Measurements from ENCODE around the gene CELSR1. TPM values are rescaled to one million over a fixed set of nuclear protein-coding genes. Genes with fewer than 3 reads are reported as not detected.

CELSR1 gene
- total RNA-seq, 1 donor from 2014 or later: 16.0 TPM

DNA sequence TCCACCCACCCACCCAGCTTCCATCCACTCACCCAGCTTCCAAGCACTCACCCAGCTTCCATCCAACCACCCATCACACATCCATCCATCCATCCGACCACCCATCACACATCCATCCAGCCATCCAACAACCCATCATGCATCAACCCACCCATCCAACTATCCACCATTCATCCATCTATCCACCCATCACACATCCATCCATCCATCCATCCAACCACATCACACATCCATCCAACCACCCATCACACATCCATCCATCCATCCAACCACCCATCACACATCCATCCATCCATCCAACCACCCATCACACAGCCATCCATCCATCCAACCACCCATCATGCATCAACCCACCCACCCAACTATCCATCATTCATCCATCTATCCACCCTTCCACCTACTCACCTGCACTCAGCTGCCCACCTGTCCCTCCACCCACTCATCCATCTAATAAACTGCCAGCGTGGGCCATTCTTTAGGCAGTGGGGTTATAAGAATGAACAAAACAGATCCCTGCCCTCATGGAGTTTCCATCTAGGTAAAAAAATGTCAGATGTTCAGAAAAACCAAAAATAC, 88.2 kb downstream of the CELSR1 start:
- Mint-ChIP-seq H3K4me1 (ENCODE audit: unreplicated experiment) (peaks cover 41% of the 10 kb centered on the region), H3K36me3 (ENCODE audit: unreplicated experiment) (no peaks in the 10 kb centered on the region), H3K27me3 (ENCODE audit: unreplicated experiment) (no peaks in the 10 kb centered on the region), H3K9me3 (ENCODE audit: unreplicated experiment) (no peaks in the 10 kb centered on the region), H3K4me3 (ENCODE audit: unreplicated experiment) (no peak overlapping the region), H3K27ac (ENCODE audit: unreplicated experiment) (no peak overlapping the region)
- DNase-seq (ENCODE audit: extremely low spot score, unreplicated experiment): no peak
- TF ChIP-seq, protein P1, sequence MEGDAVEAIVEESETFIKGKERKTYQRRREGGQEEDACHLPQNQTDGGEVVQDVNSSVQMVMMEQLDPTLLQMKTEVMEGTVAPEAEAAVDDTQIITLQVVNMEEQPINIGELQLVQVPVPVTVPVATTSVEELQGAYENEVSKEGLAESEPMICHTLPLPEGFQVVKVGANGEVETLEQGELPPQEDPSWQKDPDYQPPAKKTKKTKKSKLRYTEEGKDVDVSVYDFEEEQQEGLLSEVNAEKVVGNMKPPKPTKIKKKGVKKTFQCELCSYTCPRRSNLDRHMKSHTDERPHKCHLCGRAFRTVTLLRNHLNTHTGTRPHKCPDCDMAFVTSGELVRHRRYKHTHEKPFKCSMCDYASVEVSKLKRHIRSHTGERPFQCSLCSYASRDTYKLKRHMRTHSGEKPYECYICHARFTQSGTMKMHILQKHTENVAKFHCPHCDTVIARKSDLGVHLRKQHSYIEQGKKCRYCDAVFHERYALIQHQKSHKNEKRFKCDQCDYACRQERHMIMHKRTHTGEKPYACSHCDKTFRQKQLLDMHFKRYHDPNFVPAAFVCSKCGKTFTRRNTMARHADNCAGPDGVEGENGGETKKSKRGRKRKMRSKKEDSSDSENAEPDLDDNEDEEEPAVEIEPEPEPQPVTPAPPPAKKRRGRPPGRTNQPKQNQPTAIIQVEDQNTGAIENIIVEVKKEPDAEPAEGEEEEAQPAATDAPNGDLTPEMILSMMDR (IDR thresholded peaks at IDR 0.05): no peak

- no peak for DNase-seq (ENCODE audit: extremely low spot score, unreplicated experiment)
- Mint-ChIP-seq H3K4me3 (ENCODE audit: unreplicated experiment) (no peak overlapping the region), H3K27ac (ENCODE audit: unreplicated experiment) (no peak overlapping the region), H3K4me1 (ENCODE audit: unreplicated experiment) (peaks cover 42% of the 10 kb centered on the region), H3K27me3 (ENCODE audit: unreplicated experiment) (no peaks in the 10 kb centered on the region), H3K36me3 (ENCODE audit: unreplicated experiment) (no peaks in the 10 kb centered on the region), H3K9me3 (ENCODE audit: unreplicated experiment) (no peaks in the 10 kb centered on the region)
- TF ChIP-seq, protein P1 (IDR thresholded peaks at IDR 0.05): no peak
Measured at GRCh38 chr22:46448333-46448732, 89.1 kb downstream of the CELSR1 start.

GRCh38 chr22:46447906-46448305, 89.5 kb downstream of the CELSR1 start:
- Mint-ChIP-seq H3K27ac (ENCODE audit: unreplicated experiment) (no peak overlapping the region), H3K9me3 (ENCODE audit: unreplicated experiment) (no peaks in the 10 kb centered on the region), H3K27me3 (ENCODE audit: unreplicated experiment) (no peaks in the 10 kb centered on the region), H3K4me1 (ENCODE audit: unreplicated experiment) (peaks cover 40% of the 10 kb centered on the region), H3K36me3 (ENCODE audit: unreplicated experiment) (no peaks in the 10 kb centered on the region), H3K4me3 (ENCODE audit: unreplicated experiment) (no peak overlapping the region)
- TF ChIP-seq, protein P1 (IDR thresholded peaks at IDR 0.05): no peak
- no peak for DNase-seq (ENCODE audit: extremely low spot score, unreplicated experiment)

DNA sequence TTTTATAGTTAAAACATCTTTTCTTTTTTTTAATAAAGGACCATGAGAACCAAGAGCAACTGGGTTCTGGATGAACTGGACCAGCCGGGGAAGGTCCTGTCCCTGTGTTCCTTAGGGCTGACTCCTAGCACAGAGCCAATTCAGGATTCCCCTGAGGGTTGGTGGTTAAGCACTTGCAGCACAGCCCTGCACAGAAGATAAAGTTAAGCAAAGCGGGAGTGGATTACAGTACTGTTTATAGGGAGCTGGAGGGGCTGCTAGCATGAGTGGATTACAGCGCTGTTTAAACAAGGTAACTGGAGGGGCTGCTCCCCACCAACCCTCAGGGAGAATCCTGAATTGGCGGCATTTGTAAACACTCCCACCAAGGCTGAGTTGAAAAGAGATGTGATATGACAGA, 90.6 kb downstream of the CELSR1 start:
- no peak overlapping the region for H3K4me3 Mint-ChIP-seq (ENCODE audit: unreplicated experiment)
- peaks cover 36% of the 10 kb centered on the region for H3K4me1 Mint-ChIP-seq (ENCODE audit: unreplicated experiment)
- DNase-seq (ENCODE audit: extremely low spot score, unreplicated experiment): no peak
- H3K9me3 Mint-ChIP-seq (ENCODE audit: unreplicated experiment): no peaks in the 10 kb centered on the region
- H3K27ac Mint-ChIP-seq (ENCODE audit: unreplicated experiment): no peak overlapping the region
- H3K36me3 Mint-ChIP-seq (ENCODE audit: unreplicated experiment): no peaks in the 10 kb centered on the region
- TF ChIP-seq, protein P1 (IDR thresholded peaks at IDR 0.05): no peak
- H3K27me3 Mint-ChIP-seq (ENCODE audit: unreplicated experiment): no peaks in the 10 kb centered on the region

- H3K36me3 Mint-ChIP-seq (ENCODE audit: unreplicated experiment): no peaks in the 10 kb centered on the region
- H3K4me3 Mint-ChIP-seq (ENCODE audit: unreplicated experiment): no peak overlapping the region
- no peak overlapping the region for H3K27ac Mint-ChIP-seq (ENCODE audit: unreplicated experiment)
- DNase-seq (ENCODE audit: extremely low spot score, unreplicated experiment): no peak
- TF ChIP-seq, protein P1 (IDR thresholded peaks at IDR 0.05): no peak
- H3K4me1 Mint-ChIP-seq (ENCODE audit: unreplicated experiment): peaks cover 27% of the 10 kb centered on the region
- no peaks in the 10 kb centered on the region for H3K27me3 Mint-ChIP-seq (ENCODE audit: unreplicated experiment)
- no peaks in the 10 kb centered on the region for H3K9me3 Mint-ChIP-seq (ENCODE audit: unreplicated experiment)
Measured at GRCh38 chr22:46445771-46446420, 91.5 kb downstream of the CELSR1 start.
